ENCODE results near the gene TMEM30B.

TMEM30B gene

DNA sequence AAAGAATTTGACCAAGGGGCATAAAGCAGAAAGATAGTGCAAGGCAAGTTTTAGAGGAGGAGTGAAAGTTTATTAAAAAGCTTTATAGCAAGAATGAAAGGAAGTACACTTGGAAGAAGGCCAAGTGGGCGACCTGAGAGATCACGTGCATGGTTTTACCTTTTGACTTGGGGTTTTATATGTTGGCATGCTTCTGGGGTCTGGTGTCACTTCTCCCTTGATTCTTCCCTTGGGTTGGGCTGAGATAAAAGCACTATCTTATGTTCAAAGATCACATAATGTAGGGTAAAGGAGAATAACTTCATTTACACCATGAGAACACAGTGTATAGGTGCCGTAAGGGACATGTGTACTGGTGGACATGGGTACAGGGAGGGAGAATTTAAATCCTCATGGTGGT, 17.7 kb upstream of the TMEM30B start:
- DNase-seq (ENCODE audit: low read depth): no peak

- DNase-seq (ENCODE audit: low read depth): no peak
Observed at GRCh38 chr14:61297581-61297980, 16.4 kb upstream of the TMEM30B start.

GRCh38 chr14:61296719-61297502, 15.8 kb upstream of the TMEM30B start:
- no peak for DNase-seq (ENCODE audit: low read depth)

- DNase-seq (ENCODE audit: low read depth): no peak
Observed at GRCh38 chr14:61296151-61296550, 15.0 kb upstream of the TMEM30B start.

DNA sequence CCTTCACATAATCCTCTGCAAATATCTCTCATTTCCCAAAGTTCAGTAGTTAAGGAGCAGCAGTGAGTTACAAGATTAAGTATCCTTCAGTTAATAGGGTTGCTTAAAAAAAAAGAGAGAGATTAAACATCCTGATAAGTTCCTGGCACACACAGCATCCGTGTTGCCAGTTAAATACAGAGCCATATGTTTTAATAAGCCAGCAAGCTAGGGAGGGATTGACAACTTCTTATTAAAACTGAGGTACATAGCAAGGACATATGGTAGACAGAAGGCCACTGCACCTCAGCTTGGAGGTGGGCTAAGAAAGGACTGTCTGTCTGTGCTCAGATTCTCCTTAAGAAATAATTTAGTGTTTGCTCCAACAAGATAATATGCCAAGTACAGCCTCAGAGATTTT, 9.6 kb upstream of the TMEM30B start:
- DNase-seq (ENCODE audit: low read depth): no peak

DNA sequence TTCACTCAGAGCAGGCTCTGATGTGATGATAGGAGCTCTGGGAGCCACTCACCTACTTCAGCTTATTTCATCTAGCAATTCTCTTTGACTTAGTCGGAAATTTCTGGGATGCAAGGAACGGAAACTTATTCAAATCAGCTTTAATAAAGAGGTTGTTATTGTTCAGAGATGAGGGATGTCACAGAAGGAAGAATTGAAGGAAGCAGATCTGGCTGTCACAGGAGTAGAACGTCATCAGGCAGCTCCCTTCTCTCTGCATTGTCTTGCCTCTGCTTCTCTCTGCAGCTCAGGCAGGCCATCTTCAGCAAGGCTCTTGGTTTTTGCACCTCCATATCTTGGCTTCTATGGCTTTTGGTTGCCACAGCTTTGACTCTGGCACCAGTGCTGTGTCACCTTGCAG, 7.6 kb upstream of the TMEM30B start:
- no peak for DNase-seq (ENCODE audit: low read depth)

DNA sequence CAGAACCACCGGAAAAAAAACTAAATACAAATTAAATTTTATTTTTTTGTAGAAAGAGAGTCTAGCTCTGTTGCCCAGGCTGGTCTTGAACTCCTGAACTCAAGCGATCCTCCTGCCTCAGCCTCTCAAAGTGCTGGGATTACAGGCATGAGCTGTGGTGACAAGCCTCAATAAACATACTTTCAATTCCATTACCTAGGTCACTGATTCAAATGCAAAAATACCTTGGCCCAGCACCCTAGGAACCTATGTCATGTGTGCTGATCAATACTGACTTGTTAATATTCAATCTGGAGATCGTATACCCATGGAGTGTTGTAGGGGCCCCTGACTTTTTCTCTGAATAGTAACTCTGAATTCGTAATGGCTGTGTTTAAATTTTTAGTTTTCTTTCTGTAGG, 7.1 kb upstream of the TMEM30B start:
- no peak for DNase-seq (ENCODE audit: low read depth)

GRCh38 chr14:61287196-61287595, 6.1 kb upstream of the TMEM30B start:
- DNase-seq (ENCODE audit: low read depth): no peak

DNA sequence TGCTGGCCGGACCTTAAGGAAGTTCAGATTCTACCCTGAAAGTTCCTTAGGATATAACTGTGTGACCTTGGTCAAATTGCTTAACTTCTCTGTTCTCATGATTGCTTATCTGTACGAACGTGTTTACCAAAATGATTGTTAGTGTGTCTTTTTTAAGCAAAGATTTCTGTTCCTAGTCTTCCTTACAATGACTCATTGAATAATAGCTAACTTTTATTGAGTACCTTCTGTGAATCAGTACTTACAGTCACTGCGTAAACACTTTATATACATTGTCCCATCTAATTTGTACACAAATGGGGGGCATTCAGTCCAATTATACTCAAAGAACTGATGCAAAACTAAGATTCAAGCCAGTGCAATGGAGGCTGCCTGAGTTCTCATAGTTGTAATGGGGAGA, 4.2 kb upstream of the TMEM30B start:
- no peak for DNase-seq (ENCODE audit: low read depth)

DNA sequence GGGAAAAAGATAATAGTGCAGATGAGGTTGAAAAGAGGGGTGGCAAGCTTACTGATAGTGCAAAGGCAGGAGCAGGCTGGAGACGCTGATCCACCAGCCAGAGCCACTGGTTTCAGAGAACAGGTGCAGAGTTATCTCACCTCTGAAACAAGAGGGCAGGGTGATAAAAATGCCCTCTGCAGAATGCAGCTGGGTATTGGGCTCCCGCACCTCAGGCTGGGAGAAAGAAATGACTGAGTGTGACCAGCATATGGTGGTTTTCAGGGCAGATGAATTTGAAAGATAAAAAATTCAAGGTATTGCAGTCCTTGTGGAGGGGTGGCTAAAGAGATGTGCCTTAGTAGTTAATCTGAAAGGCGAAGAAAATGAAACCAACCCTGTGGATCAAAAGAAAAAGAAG, 2.9 kb upstream of the TMEM30B start:
- DNase-seq (ENCODE audit: low read depth): no peak

DNA sequence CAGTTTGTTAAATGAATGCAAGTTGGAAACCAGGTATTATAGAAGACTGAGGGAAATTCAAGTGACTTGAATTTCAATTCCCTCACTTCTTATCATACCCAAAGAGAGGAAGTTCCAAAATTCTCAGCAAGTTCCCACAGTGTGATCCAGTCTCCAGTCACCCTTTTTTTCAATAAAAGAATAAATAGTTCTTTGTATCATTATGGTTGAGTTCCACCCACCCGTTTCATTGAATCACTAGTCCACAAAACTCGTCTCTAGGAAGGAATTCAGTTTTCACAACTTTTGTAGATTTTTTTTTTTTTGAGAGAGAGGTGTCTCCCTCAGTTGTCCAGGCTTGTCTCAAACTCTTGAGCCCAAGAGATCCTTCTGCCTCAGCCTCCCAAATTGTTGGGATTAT, 1.6 kb upstream of the TMEM30B start:
- DNase-seq (ENCODE audit: low read depth): no peak

- DNase-seq (ENCODE audit: low read depth): no peak
Observed at GRCh38 chr14:61281948-61282275, 774 bp upstream of the TMEM30B start.

GRCh38 chr14:61280526-61281185, 482 bp downstream of the TMEM30B start:
- peak; percentile 35 for DNase-seq (ENCODE audit: low read depth)

GRCh38 chr14:61280092-61280525, 1.0 kb downstream of the TMEM30B start:
- no peak for DNase-seq (ENCODE audit: low read depth)

DNA sequence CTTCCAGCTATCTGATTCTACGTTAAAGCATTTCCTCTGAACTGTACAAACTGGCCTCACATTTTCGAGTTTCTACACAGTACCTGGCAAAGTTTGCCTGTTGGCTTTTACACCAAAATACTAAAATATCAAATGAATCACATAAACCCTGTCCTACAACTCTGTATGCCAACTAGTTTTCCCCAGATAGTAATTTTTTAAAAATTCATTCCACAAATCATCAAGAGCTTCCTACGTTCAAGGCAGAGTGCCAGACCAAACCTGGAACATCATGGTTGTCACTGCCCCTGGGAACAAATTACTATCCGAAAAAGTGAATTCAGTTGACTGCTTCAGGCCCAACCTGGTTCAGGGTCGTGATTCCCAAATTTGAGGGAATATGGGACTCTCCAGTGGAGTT, 2.1 kb downstream of the TMEM30B start:
- DNase-seq (ENCODE audit: low read depth): no peak

- no peak for DNase-seq (ENCODE audit: low read depth)
Observed at GRCh38 chr14:61277784-61278183, 3.4 kb downstream of the TMEM30B start.

DNA sequence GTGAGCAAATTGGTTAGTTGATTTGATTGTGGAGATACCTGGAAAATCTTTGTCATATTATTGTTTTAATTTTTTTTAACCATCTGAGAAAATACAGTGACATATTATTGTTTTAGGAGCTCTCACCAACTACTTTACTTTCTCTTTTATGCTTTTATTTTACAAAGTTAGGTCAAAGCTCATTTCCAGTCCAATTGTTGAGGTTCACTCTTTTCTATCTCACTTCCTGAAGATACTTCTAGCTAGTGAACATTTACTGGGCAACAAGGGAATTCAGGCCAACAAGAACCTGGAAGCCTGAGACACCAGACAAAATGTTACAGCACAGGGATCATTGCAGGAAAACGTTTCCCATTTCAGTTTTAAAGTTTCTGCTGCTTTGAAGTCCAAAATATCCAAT, 3.9 kb downstream of the TMEM30B start:
- DNase-seq (ENCODE audit: low read depth): no peak

DNA sequence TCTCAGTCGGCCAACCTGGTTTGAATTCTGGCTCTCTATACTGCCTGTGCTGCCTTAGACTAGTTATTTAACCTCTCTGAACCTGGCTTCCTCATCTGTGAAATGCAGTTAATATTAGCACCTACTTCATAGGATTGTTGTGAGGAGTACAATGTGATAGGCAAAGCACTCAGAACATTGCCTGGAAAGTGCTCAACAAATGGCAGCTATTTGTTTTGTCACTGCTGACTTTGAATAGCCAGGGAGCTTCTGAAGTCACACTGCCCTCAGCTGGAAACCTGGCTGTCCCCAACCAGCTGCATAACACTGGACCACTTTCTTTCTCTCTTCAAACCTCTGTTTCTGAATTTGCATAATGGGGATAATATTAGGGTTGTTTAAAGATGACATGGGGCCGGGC, 9.6 kb downstream of the TMEM30B start:
- no peak for DNase-seq (ENCODE audit: low read depth)

DNA sequence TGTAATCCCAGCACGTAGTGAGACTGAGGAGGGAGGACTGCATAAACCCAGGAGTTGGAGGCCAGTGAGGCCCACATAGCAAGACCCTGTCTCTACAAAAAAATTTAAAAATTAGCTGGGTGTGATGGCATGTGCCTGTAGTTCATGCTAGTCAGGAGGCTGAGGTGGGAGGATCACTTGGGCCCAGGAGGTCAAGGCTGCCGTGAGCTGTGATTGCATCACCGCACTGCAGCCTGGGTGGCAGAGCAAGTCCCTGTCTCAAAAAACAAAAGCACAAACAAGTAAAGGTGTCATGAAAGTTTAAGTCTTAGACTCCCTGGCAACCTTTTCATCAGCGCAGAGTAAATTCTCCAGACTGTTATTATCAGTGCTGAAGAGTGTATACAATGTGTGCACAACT, 10.4 kb downstream of the TMEM30B start:
- no peak for DNase-seq (ENCODE audit: low read depth)

DNA sequence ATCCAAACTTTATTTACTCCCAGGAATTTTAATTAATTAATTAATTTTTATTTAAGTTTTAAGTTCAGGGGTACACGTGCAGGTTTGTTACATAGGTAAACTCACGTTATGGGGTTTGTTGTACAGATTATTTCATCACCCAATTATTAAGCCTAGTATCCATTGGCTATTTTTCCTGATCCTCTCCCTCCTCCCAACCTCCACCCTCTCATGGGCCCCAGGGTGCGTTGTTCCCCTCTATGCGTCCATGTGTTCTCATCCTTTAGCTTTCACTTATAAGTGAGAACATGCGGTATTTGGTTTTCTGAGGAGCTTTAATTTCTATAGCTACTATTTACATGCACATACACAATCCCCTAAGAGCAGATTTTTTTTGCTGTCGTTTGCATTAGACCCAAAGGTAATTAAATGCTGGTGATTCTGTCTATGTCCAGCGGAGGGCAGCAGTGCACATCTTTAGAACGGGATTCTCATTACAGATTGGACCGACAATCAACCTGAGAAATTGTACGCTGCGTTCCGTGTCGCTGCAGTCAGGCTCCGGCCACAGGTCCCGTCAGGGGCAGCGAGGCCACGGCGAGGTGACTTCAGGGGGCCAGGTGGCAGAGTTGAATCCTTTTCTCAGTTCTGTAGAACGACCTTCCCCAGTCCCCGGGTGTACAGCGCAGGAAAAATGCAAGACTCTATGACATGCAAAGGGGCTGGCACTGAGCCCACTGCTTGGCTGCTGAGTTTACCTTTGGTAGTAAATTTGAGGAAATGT, 11.6 kb downstream of the TMEM30B start:
- DNase-seq (ENCODE audit: low read depth): peak; percentile 54

- DNase-seq (ENCODE audit: low read depth): no peak
Observed at GRCh38 chr14:61268812-61269211, 12.3 kb downstream of the TMEM30B start.

DNA sequence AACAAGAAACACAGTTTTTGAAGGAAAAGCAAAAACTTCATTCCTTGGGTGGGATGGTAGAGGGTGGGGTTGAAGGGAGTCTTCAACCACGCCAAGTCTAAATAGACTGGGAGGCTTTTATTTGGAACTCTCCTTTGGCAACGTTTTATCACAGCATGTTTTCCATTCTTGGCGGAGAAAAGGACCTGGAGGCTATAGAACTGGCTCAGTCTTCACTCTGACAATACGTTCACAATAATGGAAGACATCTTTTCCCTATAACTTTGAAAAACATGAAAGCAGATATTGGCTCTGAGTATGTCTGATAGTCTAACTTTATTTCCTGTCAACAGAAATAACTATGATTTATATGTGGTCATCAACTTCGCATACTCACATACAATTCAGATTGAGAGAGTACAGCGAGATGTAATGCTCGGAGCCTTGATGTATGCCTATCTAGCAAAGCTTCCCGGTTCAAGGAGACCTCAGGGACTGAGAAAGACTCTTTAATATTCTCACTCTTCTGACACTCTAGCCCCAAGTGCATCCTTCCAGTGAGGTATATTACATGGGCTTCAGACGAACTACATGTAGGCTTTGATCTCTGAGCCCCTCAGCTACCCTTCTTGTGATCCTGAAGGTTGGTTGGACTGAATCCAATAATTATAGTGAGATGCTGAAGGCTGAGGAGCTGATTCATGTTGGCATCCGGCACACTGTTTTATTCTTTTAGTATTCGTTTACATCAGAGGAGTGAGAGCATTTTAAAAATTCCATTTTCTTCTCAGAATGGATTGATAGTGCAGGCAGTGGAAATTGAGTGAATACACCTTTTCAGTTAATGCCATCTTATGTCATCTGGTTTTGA, 14.0 kb downstream of the TMEM30B start:
- DNase-seq (ENCODE audit: low read depth): no peak
